Breast epithelium (tissue), 4 donors: ENCODE results near the gene ACTL10. TPM values are rescaled to one million over a fixed set of nuclear protein-coding genes. Genes with fewer than 3 reads are reported as not detected.
"Not testable (repeated sequence)": the region's sequence is repeated elsewhere in the genome, so short reads cannot be mapped to it uniquely, and the experiment has no call there.

Experiments
- DNase-seq, 2 donors: peaks; one replicate each; pipeline ENCODE4 v3.0.0-alpha.2; 2019; ENCODE audit warnings: low spot score in 2 of 2
- H3K27ac ChIP-seq, 2 donors: fragments of 200-600 bp; sonication (generic) in 1 of 2; one replicate each; pipeline ENCODE4 v1.5.1; 2016 to 2019; ENCODE audit warnings: mild to moderate bottlenecking in 1 of 2
- H3K27me3 ChIP-seq, 2 donors: fragments of 200-600 bp; sonication (generic) in 1 of 2; one replicate each; pipeline versions ENCODE4 v1.5.1 to v1.6.0; 2017 to 2019; ENCODE audit warnings: control low read depth in 1 of 2, mild to moderate bottlenecking in 1 of 2
- H3K36me3 ChIP-seq: fragments of 200-600 bp; one replicate; pipeline ENCODE4 v1.5.1; 2019
- H3K4me1 ChIP-seq, 2 donors: fragments of 200-600 bp; sonication (generic); one replicate each; pipeline ENCODE4 v1.5.1; 2016 to 2019; ENCODE audit warnings: control low read depth in 1 of 2
- H3K4me3 ChIP-seq, 3 donors: fragments of 200-600 bp; sonication (generic); 1 replicate in 2 of 3; 2 replicates in 1 of 3; pipeline ENCODE4 v1.5.1; 2016 to 2019; ENCODE audit warnings: mild to moderate bottlenecking in 3 of 3, moderate library complexity in 2 of 3
- H3K9me3 ChIP-seq, 2 donors: fragments of 200-600 bp; sonication (generic) in 1 of 2; one replicate each; pipeline ENCODE4 v1.5.1; 2016 to 2019; ENCODE audit warnings: control low read depth in 1 of 2
- POLR2A ChIP-seq: fragments of 450-650 bp; IDR thresholded peaks from one replicate; pipeline ENCODE4 v1.6.1; 2016; ENCODE audit warnings: antibody characterized with exemption, mild to moderate bottlenecking, moderate library complexity
- POLR2AphosphoS5 ChIP-seq, 3 donors: sonication (generic); formaldehyde crosslinking; IDR thresholded peaks; one replicate each; pipeline ENCODE4 v1.6.1; 2017; ENCODE audit warnings: antibody characterized with exemption in 3 of 3
- intact Hi-C: fragments of 100-400 bp; cut with DNase I; formaldehyde crosslinking; loops from one replicate; pipeline ENCODE4 v1.15.1; 2023; ENCODE audit warnings: low total_unique reads
- total RNA-seq, 3 donors: library from RNA; depleted of rRNA; stranded (reverse); fragments of >200 nt; gene quantifications; one replicate each; pipeline ENCODE4 v1.1.0, GENCODE V29; 2016
- TF ChIP-seq, protein P1 (sequence below), 3 donors: fragments of 450-650 bp; IDR thresholded peaks; one replicate each; pipeline ENCODE4 v1.5.1; 2016 to 2017; ENCODE audit warnings: antibody characterized with exemption in 3 of 3, mild to moderate bottlenecking in 3 of 3, moderate library complexity in 3 of 3

ACTL10 gene
- total RNA-seq, 3 donors from 2014 or later = 1.4 to 3.4 (median 2.6) TPM

DNA sequence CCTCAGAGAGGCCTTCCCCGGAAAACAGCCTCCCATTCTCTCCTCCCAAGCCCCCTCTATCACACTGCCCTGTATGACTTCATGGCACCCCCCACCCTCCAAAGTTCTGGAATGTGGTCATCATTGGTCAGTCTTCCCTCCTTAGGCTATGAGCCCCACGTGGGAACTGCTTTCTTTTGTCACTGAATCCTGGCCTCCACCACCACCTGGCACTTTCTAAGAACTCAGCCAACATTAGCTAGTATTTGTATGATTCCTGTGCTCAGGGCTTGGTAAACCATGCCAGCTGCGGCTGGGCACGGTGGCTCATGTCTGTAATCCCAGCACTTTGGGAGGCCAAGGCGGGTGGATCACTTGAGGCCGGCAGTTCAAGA, 27.9 kb downstream of the ACTL10 start:
- no peak for DNase-seq
- TF ChIP-seq, protein P1, sequence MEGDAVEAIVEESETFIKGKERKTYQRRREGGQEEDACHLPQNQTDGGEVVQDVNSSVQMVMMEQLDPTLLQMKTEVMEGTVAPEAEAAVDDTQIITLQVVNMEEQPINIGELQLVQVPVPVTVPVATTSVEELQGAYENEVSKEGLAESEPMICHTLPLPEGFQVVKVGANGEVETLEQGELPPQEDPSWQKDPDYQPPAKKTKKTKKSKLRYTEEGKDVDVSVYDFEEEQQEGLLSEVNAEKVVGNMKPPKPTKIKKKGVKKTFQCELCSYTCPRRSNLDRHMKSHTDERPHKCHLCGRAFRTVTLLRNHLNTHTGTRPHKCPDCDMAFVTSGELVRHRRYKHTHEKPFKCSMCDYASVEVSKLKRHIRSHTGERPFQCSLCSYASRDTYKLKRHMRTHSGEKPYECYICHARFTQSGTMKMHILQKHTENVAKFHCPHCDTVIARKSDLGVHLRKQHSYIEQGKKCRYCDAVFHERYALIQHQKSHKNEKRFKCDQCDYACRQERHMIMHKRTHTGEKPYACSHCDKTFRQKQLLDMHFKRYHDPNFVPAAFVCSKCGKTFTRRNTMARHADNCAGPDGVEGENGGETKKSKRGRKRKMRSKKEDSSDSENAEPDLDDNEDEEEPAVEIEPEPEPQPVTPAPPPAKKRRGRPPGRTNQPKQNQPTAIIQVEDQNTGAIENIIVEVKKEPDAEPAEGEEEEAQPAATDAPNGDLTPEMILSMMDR (IDR thresholded peaks at IDR 0.05) = no peak
- no peak for TF ChIP-seq POLR2AphosphoS5 (IDR thresholded peaks at IDR 0.05)
- TF ChIP-seq POLR2A = no peak
- no peaks in the 10 kb centered on the region for H3K9me3 ChIP-seq
- intact Hi-C loops = no loop called here
- no peaks in the 10 kb centered on the region for H3K4me1 ChIP-seq
- peak overlapping the region in 1 of 2 donors; percentile 78 for H3K27ac ChIP-seq
- H3K27me3 ChIP-seq = no peaks in the 10 kb centered on the region
- H3K4me3 ChIP-seq = no peak overlapping the region
- no peaks in the 10 kb centered on the region for H3K36me3 ChIP-seq

DNA sequence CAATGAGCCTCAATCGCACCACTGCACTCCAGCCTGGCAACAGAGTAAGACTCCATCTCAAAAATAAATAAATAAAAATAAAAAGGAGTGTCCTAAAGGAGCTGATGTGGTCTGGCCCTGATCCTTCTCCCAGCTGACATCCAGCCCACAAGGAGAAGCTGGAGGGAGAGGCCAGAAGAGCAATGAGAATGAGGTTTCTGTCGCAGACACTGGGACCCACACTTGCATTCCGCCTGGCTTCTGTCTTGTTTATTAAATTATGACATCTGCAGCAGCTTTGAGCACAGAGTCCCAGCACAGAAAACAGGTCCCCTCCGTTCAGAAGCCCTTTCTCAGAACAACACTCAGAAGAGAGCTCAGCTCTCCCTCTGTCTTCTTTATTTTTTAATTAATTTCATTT, 29.7 kb downstream of the ACTL10 start:
- H3K4me3 ChIP-seq = no peak overlapping the region
- DNase-seq = no peak
- intact Hi-C loops = no loop called here
- TF ChIP-seq POLR2AphosphoS5 (IDR thresholded peaks at IDR 0.05) (no peak), POLR2A (no peak)
- TF ChIP-seq, protein P1 (IDR thresholded peaks at IDR 0.05) = no peak
- no peaks in the 10 kb centered on the region for H3K4me1 ChIP-seq
- H3K27ac ChIP-seq = peak overlapping the region in 1 of 2 donors; percentile 54
- H3K9me3 ChIP-seq = no peaks in the 10 kb centered on the region
- no peaks in the 10 kb centered on the region for H3K27me3 ChIP-seq
- H3K36me3 ChIP-seq = no peaks in the 10 kb centered on the region

DNA sequence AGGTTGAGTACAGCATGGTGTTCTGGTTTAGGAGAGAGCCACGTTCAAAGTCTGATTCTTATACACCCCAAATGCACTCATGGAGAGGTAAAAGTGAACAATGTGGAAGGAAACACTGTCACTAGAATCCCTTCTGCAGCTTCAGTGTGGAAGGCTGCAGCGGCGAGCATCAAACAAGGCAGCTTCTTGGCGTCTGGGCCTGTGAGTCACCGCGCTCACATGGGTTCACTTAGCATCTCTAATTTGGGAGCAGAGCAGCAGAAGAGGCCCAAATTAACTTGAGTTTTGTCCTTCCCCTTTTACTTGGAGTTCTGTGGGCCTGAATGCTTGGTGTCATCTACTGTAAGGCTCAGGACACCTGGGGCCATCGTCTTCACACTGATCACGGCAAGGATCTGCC, 30.4 kb downstream of the ACTL10 start:
- intact Hi-C loops = no loop called here
- no peaks in the 10 kb centered on the region for H3K36me3 ChIP-seq
- H3K27me3 ChIP-seq = no peaks in the 10 kb centered on the region
- TF ChIP-seq, protein P1 (IDR thresholded peaks at IDR 0.05) = no peak
- peak in 1 of 3 donors; percentile 18 for TF ChIP-seq POLR2AphosphoS5 (IDR thresholded peaks at IDR 0.05)
- H3K27ac ChIP-seq = peak overlapping the region; percentile 54 to 63
- H3K4me1 ChIP-seq = no peaks in the 10 kb centered on the region
- H3K4me3 ChIP-seq = no peak overlapping the region
- DNase-seq = no peak
- H3K9me3 ChIP-seq = no peaks in the 10 kb centered on the region

DNA sequence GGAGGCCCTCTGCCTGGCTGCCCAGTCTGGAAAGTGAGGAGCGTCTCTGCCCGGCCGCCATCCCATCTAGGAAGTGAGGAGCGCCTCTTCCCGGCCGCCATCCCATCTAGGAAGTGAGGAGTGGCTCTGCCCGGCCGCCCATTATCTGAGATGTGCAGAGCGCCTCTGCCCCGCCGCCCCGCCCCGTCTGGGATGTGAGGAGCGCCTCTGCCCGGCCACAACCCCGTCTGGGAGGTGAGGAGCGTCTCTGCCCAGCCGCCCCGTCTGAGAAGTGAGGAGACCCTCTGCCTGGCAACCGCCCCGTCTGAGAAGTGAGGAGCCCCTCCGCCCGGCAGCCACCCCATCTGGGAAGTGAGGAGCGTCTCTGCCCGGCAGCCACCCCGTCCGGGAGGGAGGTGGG, 32.2 kb downstream of the ACTL10 start:
- H3K36me3 ChIP-seq, H3K9me3 ChIP-seq, intact Hi-C loops, H3K27ac ChIP-seq, DNase-seq, H3K4me3 ChIP-seq, H3K4me1 ChIP-seq, H3K27me3 ChIP-seq: not testable (repeated sequence)

DNA sequence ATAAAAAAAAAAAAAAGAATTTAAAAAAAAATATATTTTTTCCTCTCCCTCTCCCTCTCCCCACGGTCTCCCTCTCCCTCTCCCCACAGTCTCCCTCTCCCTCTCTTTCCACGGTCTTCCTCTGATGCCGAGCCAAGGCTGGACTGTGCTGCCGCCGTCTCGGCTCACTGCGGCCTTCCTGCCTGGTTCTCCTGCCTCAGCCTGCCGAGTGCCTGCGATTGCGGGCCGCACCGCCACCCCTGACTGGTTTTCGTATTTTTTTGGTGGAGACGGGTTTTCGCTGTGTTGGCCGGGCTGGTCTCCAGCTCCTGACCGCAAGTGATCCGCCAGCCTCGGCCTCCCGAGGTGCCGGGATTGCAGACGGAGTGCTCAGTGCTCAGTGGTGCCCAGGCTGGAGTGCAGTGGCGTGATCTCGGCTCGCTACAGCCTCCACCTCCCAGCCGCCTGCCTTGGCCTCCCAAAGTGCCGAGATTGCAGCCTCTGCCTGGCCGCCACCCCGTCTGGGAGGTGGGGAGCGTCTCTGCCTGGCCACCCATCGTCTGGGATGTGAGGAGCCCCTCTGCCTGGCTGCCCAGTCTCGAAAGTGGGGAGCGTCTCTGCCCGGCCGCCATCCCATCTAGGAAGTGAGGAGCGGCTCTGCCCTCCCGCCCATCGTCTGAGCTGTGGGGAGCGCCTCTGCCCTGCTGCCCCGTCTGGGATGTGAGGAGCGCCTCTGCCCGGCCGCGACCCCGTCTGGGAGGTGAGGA, 34.1 kb downstream of the ACTL10 start:
- H3K4me3 ChIP-seq, H3K27me3 ChIP-seq, H3K9me3 ChIP-seq, H3K36me3 ChIP-seq, DNase-seq, H3K4me1 ChIP-seq, H3K27ac ChIP-seq, intact Hi-C loops: not testable (repeated sequence)

DNA sequence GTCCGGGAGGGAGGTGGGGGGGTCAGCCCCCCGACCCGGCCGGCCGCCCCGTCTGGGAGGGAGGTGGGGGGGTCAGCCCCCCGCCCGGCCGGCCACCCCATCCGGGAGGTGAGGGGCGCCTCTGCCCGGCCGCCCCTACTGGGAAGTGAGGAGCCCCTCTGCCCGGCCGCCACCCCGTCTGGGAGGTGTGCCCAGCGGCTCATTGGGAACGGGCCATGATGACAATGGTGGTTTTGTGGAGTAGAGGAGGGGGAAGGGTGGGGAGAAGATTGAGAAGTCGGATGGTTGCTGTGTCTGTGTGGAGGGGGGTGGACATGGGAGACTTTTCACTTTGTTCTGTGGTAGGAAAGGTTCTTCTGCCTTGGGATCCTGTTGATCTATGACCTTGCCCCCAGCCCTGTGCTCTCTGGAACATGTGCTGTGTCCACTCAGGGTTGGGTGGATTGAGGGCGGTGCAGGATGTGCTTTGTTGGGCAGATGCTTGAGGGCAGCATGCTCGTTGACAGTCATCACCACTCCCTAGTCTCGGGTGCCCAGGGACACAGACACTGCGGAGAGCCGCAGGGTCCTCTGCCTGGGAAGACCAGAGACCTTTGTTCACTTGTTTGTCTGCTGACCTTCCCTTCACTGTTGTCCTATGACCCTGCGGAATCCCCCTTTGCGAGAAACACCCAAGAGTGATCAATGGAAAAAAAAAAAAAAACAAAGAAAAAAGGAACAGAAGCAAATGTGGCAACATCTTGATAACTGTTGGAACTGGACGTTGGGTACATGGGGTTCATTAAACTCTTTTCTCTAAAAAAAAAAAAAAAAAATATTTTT, 35.1 kb downstream of the ACTL10 start:
- Histone ChIP-seq H3K27me3 (no peaks in the 10 kb centered on the region), H3K4me1 (no peaks in the 10 kb centered on the region), H3K36me3 (no peaks in the 10 kb centered on the region), H3K27ac (no peak overlapping the region), H3K4me3 (no peak overlapping the region), H3K9me3 (no peaks in the 10 kb centered on the region)
- no peak for DNase-seq
- TF ChIP-seq, protein P1 (IDR thresholded peaks at IDR 0.05) = no peak
- TF ChIP-seq POLR2A = no peak
- TF ChIP-seq POLR2AphosphoS5 (IDR thresholded peaks at IDR 0.05) = no peak
- intact Hi-C loops = no loop called here
